Naive thymus-derived CD8-positive, alpha-beta T cell (primary cell): ENCODE data around the gene MPP7. TPM values are rescaled to one million over a fixed set of nuclear protein-coding genes. Genes with fewer than 3 reads are reported as not detected.
"Not testable (repeated sequence)": the region's sequence is repeated elsewhere in the genome, so short reads cannot be mapped to it uniquely, and the experiment has no call there.

ENCODE experiments used
- ATAC-seq, 2 donors: fragments of 150-1000 bp; cut with Tn5 transposase in 1 of 2; sonication (Bioruptor Pico), chemical (Tn5 transposase) in 1 of 2; 1 replicate in 1 of 2; 2 replicates in 1 of 2; pipeline ENCODE4 v1.10.0; 2021; ENCODE audit warnings: mild to moderate bottlenecking in 2 of 2, moderate library complexity in 2 of 2
- POLR2A ChIA-PET: fragments of 350-600 bp; sonication (Branson Sonifier 250); formaldehyde crosslinking; loops from one replicate; lab custom pipeline; 2021; ENCODE audit warnings: antibody characterized with exemption; lab: Charles Lee
- DNase-seq, 10 donors: peaks; one replicate each; pipeline versions ENCODE4 v3.0.0 to v3.0.0-alpha.2; 2020 to 2022
- H3K27ac Mint-ChIP-seq, 10 donors: one replicate each; pipeline ENCODE4 v1.8.0; 2020 to 2022; ENCODE audit warnings: mild to moderate bottlenecking in 10 of 10, mixed read lengths in 10 of 10, moderate library complexity in 4 of 10, inconsistent platforms in 1 of 10
- H3K27me3 Mint-ChIP-seq, 5 donors: one replicate each; pipeline ENCODE4 v1.8.0; 2021 to 2022; ENCODE audit warnings: mixed read lengths in 5 of 5
- H3K36me3 Mint-ChIP-seq, 3 donors: one replicate each; pipeline ENCODE4 v1.8.0; 2020 to 2022; ENCODE audit warnings: mixed read lengths in 3 of 3, mild to moderate bottlenecking in 2 of 3, inconsistent platforms in 1 of 3
- H3K4me1 Mint-ChIP-seq, 4 donors: one replicate each; pipeline ENCODE4 v1.8.0; 2021 to 2022; ENCODE audit warnings: mixed read lengths in 4 of 4
- H3K4me3 Mint-ChIP-seq, 10 donors: one replicate each; pipeline ENCODE4 v1.8.0; 2020 to 2022; ENCODE audit warnings: mild to moderate bottlenecking in 10 of 10, mixed read lengths in 10 of 10, moderate library complexity in 6 of 10, inconsistent platforms in 1 of 10
- H3K9me3 Mint-ChIP-seq, 9 donors: one replicate each; pipeline ENCODE4 v1.8.0; 2020 to 2022; ENCODE audit warnings: mixed read lengths in 9 of 9, mild to moderate bottlenecking in 3 of 9, inconsistent platforms in 1 of 9, moderate library complexity in 1 of 9
- polyA plus RNA-seq, 3 donors: library from polyadenylated mRNA; unstranded; fragments of 300-500 nt; fragmentation: Illumina TruSeq; gene quantifications; one replicate each; pipeline ENCODE4 v1.2.3, GENCODE V29; 2021
- total RNA-seq, 8 experiments: library from RNA in 2 of 8; stranded (reverse) in 2 of 8; gene quantifications; one replicate each; pipeline ENCODE4 v1.2.3 and lab custom pipeline; 2021 to 2026

Gene MPP7
- 10 to 100 TPM; 26.6 to 30.0 TPM for total RNA-seq
- 10 to 100 TPM; 33.3 to 41.2 (median 40.3) TPM for polyA plus RNA-seq
- 17.6 to 88.0 (median 76.6) reads per million in 6 experiments for total RNA-seq (lab: John Stamatoyannopoulos, UW)

- H3K4me3 Mint-ChIP-seq: peak within 1 kb of the TSS; percentile 93 to 98 (median 96)
- no peaks in the 10 kb centered on the region for H3K9me3 Mint-ChIP-seq
- H3K27me3 Mint-ChIP-seq: peaks cover 0 to 3% (median 0%) of the 10 kb centered on the region in 5 donors
- ATAC-seq (peak; percentile 92 to 93), DNase-seq (peak; percentile 95 to 98 (median 97))
- H3K4me1 Mint-ChIP-seq: peaks cover 30 to 76% (median 66%) of the 10 kb centered on the region in 4 donors
- H3K36me3 Mint-ChIP-seq: no peaks in the 10 kb centered on the region
- POLR2A ChIA-PET: interaction anchor here (0.6 to 7.0 kb wide), 22 partner anchors 9 to 1148 kb away, joined by 3 to 210 read pairs (median 4); partner anchors contain the start of genes WAC and YME1L1
- peak within 1 kb of the TSS; percentile 78 to 99 (median 96) for H3K27ac Mint-ChIP-seq
These were observed at the start of gene MPP7 for GRCh38 chr10:28302638-28303488. Gene MPP7 (minus strand): TSS chr10:28303064. CDS start chr10:28238604, 64,460 bp downstream.

DNA sequence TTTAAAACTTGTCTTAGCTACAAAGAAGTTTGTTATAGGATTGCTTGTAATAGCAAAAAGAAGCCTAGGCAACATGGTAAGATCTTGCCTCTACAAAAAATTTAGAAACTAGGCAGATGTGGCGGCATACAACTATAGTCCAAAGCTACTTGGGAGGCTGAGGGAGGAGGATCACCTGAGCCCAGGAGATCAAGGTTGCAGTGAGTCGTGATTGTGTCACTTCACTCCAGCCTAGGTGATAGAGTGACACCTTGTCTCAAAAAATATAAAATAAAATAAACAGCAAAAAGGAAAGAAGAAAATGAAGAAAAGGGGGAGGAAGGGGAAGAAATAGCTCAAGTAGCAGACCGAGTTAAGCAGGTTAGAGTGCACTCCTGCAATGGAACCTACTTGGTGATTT is 47.0 kb upstream of the MPP7 start:
- H3K4me1 Mint-ChIP-seq: peaks cover 0 to 3% (median 0%) of the 10 kb centered on the region in 4 donors
- no peaks in the 10 kb centered on the region for H3K27me3 Mint-ChIP-seq
- ATAC-seq: no peak
- peak overlapping the region in 1 of 10 donors; percentile 46 for H3K27ac Mint-ChIP-seq
- no peak overlapping the region for H3K4me3 Mint-ChIP-seq
- POLR2A ChIA-PET: interaction anchor here (0.7 to 2.2 kb wide), 3 partner anchors 15 to 37 kb away, joined by 4 to 6 read pairs (median 5); no protein-coding TSS in a partner anchor
- DNase-seq: no peak
- peaks cover 0 to 11% (median 7%) of the 10 kb centered on the region in 3 donors for H3K36me3 Mint-ChIP-seq
- H3K9me3 Mint-ChIP-seq: peaks cover 0 to 25% (median 9%) of the 10 kb centered on the region in 9 donors

DNA sequence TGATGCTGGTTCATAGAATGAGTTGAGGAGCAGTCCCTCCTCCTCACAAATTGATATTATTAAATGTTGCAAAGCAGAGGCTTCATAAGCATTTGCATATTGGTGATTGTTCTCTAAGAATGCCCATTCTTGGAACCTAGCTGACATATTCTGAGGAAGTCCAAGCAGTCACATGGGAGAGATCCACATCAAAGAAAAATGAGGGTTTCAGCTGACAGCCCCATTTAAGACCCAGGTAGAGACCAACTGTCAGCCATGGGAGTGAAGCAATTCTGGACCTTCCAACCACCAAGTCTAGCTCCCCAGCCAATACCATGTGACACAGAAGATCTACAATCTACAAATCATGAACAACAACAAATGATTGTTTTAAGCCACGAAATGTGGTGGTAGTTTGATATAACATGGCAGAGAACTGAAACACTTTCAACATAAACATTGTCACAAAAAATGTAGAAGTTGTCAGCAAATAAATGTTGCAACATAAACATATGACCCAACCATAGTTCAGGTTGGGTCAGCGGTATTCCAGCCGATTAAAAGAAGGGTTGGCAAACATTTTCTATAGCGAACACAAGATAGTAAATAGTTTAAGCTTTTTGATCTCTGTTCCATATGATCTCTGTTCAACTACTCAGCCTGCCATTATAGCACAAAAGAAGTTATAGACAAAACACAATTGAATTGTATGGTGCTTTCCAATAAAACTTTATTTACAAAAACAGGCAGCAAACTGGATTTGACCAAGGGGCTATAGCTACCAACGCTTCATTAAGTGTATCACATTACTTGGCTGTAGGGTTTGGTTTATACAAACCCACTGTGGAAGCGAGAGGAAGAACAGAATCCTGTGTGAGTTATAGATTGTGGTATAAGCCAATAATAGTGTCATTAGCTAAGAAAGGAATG is 41.4 kb upstream of the MPP7 start:
- Mint-ChIP-seq H3K9me3 (peaks cover 0 to 39% (median 13%) of the 10 kb centered on the region in 9 donors), H3K36me3 (peaks cover 0 to 20% (median 17%) of the 10 kb centered on the region in 3 donors), H3K27ac (peak overlapping the region in 1 of 10 donors; percentile 69), H3K4me1 (peaks cover 5 to 11% (median 8%) of the 10 kb centered on the region in 4 donors), H3K4me3 (no peak overlapping the region), H3K27me3 (no peaks in the 10 kb centered on the region)
- POLR2A ChIA-PET: no interaction called here
- DNase-seq: no peak
- ATAC-seq: no peak

DNA sequence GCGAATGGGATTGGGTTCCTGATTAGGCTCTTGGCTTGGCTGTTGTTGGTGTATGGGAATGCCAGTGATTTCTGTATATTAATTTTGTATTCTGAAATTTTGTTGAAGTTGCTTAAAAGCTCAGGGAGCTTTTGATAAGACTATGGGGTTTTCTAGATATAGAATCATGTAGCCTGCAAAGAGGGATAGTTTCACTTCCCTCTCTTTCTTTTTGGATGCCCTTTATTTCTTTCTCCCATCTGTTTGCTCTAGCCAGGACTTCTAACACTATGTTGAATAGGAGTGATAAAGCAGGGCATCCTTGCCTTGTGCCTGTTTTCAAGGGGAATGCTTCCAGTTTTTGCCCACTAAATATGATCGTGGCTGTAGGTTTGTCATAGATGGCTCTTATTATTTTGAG is 40.4 kb upstream of the MPP7 start:
- H3K36me3 Mint-ChIP-seq: peaks cover 0 to 20% (median 17%) of the 10 kb centered on the region in 3 donors
- peak overlapping the region in 1 of 10 donors; percentile 33 for H3K27ac Mint-ChIP-seq
- no peak overlapping the region for H3K4me3 Mint-ChIP-seq
- DNase-seq (no peak), ATAC-seq (no peak)
- H3K27me3 Mint-ChIP-seq: no peaks in the 10 kb centered on the region
- peaks cover 0 to 39% (median 13%) of the 10 kb centered on the region in 9 donors for H3K9me3 Mint-ChIP-seq
- POLR2A ChIA-PET: interaction anchor here (0.5 kb wide), 1 partner anchor 19 kb away, joined by 6 read pairs; no protein-coding TSS in a partner anchor
- H3K4me1 Mint-ChIP-seq: peaks cover 9 to 14% (median 13%) of the 10 kb centered on the region in 4 donors

DNA sequence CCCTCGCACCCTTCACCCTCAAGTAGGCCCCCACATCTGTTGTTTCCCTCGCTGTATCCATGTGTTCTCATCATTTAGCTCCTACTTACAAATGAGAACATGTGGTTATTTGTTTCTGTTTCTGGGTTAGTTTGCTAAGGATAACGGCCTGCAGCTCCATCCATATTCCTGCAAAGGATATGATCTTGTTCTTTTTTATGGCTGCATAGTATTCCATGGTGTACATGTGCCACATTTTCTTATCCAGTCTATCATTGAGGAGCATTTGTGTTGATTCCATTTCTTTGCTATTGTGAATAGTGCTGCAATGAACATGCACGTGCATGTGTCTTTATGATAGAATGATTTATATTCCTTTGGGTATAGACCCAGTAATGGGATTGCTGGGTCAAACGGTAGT is 38.8 kb upstream of the MPP7 start:
- POLR2A ChIA-PET: interaction anchor here (1.2 kb wide), 1 partner anchor 39 kb away, joined by 5 read pairs; the partner anchor contains the start of gene MPP7
- H3K27ac Mint-ChIP-seq, ATAC-seq: not testable (repeated sequence)

GRCh38 chr10:28332726-28333125 is 29.9 kb upstream of the MPP7 start:
- POLR2A ChIA-PET: interaction anchor here (0.8 to 12.8 kb wide), 7 partner anchors 8 to 200 kb away, joined by 3 to 210 read pairs (median 8); partner anchors contain the start of genes MPP7 and WAC
- peaks cover 0 to 3% (median 3%) of the 10 kb centered on the region in 3 donors for H3K36me3 Mint-ChIP-seq
- peak overlapping the region; percentile 87 to 97 (median 94) for H3K4me3 Mint-ChIP-seq
- peak overlapping the region; percentile 95 to 100 (median 100) for H3K27ac Mint-ChIP-seq
- no peaks in the 10 kb centered on the region for H3K27me3 Mint-ChIP-seq
- H3K4me1 Mint-ChIP-seq: peaks cover 34 to 90% (median 73%) of the 10 kb centered on the region in 4 donors
- ATAC-seq (no peak), DNase-seq (no peak)
- H3K9me3 Mint-ChIP-seq: peaks cover 0 to 4% (median 0%) of the 10 kb centered on the region in 9 donors

More for the DNA sequence above, 38.8 kb upstream of the MPP7 start:
- Mint-ChIP-seq H3K36me3 (peaks cover 0 to 13% (median 10%) of the 10 kb centered on the region in 3 donors), H3K9me3 (peaks cover 0 to 30% (median 9%) of the 10 kb centered on the region in 9 donors), H3K4me1 (peaks cover 15 to 27% (median 25%) of the 10 kb centered on the region in 4 donors)
- H3K4me3 Mint-ChIP-seq, H3K27me3 Mint-ChIP-seq, DNase-seq: not testable (repeated sequence)

DNA sequence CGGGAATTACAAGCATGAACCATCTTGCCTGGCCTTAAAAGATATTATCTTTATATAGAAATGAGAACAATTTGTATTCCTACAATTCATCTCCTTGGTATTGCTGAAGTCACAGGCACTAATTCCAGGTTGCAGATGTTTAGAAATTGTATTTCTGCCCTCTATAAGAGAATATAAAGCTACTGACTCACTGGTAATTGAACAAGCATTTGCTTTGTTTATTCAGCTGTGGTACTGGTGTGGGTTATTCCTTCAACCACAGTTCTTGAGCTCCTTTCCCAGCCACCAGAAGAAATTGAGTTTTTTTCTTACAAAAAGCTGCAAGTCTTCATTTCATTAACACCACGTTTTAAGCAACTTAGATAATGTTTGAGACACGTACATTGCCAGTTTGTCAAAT is 29.0 kb upstream of the MPP7 start:
- DNase-seq: peak in 2 of 10 donors; percentile 26 to 31
- H3K27ac Mint-ChIP-seq: peak overlapping the region; percentile 95 to 100 (median 100)
- H3K27me3 Mint-ChIP-seq: no peaks in the 10 kb centered on the region
- peak overlapping the region; percentile 58 to 97 (median 94) for H3K4me3 Mint-ChIP-seq
- peaks cover 0 to 4% (median 0%) of the 10 kb centered on the region in 9 donors for H3K9me3 Mint-ChIP-seq
- peaks cover 32 to 90% (median 71%) of the 10 kb centered on the region in 4 donors for H3K4me1 Mint-ChIP-seq
- peaks cover 0 to 4% (median 3%) of the 10 kb centered on the region in 3 donors for H3K36me3 Mint-ChIP-seq
- POLR2A ChIA-PET: interaction anchor here (0.7 to 12.8 kb wide), 5 partner anchors 31 to 81 kb away, joined by 3 to 210 read pairs (median 97); partner anchors contain the start of gene MPP7
- no peak for ATAC-seq

GRCh38 chr10:28331066-28331465 is 28.2 kb upstream of the MPP7 start:
- Mint-ChIP-seq H3K27me3 (no peaks in the 10 kb centered on the region), H3K9me3 (peaks cover 0 to 4% (median 0%) of the 10 kb centered on the region in 9 donors), H3K4me1 (peaks cover 34 to 90% (median 71%) of the 10 kb centered on the region in 4 donors), H3K27ac (peak overlapping the region; percentile 89 to 99 (median 94)), H3K36me3 (peaks cover 0 to 9% (median 3%) of the 10 kb centered on the region in 3 donors), H3K4me3 (peak overlapping the region; percentile 43 to 85 (median 77))
- POLR2A ChIA-PET: interaction anchor here (0.6 to 12.8 kb wide), 4 partner anchors 30 to 80 kb away, joined by 3 to 210 read pairs (median 101); partner anchors contain the start of gene MPP7
- no peak for ATAC-seq
- DNase-seq: no peak

- Mint-ChIP-seq H3K27me3 (no peaks in the 10 kb centered on the region), H3K4me3 (peak overlapping the region in 2 of 10 donors; percentile 10 to 29), H3K36me3 (peaks cover 0 to 18% (median 9%) of the 10 kb centered on the region in 3 donors), H3K4me1 (peaks cover 37 to 81% (median 68%) of the 10 kb centered on the region in 4 donors), H3K27ac (peak overlapping the region in 7 of 10 donors; percentile 11 to 79 (median 40)), H3K9me3 (no peaks in the 10 kb centered on the region)
- POLR2A ChIA-PET: interaction anchor here (0.7 to 12.8 kb wide), 3 partner anchors 27 to 53 kb away, joined by 3 to 210 read pairs (median 4); partner anchors contain the start of gene MPP7
- DNase-seq (no peak), ATAC-seq (no peak)
These were observed 25.5 kb upstream of the MPP7 start for GRCh38 chr10:28328346-28328745.

DNA sequence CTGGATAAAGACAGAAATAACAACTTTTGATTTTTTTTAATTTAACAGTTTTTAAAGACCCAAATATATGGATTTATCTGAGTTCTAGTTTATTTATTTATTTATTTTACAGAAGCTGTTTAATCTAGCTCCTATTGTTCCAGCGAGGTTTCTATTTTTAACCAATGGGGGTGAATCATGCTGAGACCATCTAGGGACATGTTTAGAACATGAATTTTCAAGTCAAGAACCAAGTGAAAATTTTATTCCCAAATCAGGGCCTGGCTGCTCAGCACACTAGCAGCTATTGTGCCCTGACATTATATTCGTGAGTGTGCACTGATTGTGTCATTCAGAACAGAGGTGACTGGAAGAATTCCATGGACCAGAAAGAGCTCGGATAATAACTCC is 24.6 kb upstream of the MPP7 start:
- POLR2A ChIA-PET: interaction anchor here (0.6 to 12.8 kb wide), 4 partner anchors 26 to 1284 kb away, joined by 3 to 210 read pairs (median 7); partner anchors contain the start of gene MPP7
- DNase-seq (no peak), ATAC-seq (no peak)
- H3K27me3 Mint-ChIP-seq: no peaks in the 10 kb centered on the region
- peaks cover 0 to 24% (median 12%) of the 10 kb centered on the region in 3 donors for H3K36me3 Mint-ChIP-seq
- peak overlapping the region in 6 of 10 donors; percentile 32 to 75 (median 66) for H3K4me3 Mint-ChIP-seq
- peaks cover 35 to 80% (median 68%) of the 10 kb centered on the region in 4 donors for H3K4me1 Mint-ChIP-seq
- peak overlapping the region in 3 of 10 donors; percentile 53 to 83 (median 56) for H3K27ac Mint-ChIP-seq
- H3K9me3 Mint-ChIP-seq: no peaks in the 10 kb centered on the region
